K562 (cell line): ENCODE measurements around the gene DPH5. TPM values are rescaled to one million over a fixed set of nuclear protein-coding genes. Genes with fewer than 3 reads are reported as not detected.

Source experiments
- BRF1 ChIP-seq: IDR thresholded peaks from 3 replicates; pipeline ENCODE4 v1.6.1; 2011; ENCODE audit warnings: borderline replicate concordance, mild to moderate bottlenecking; ENCODE audit not compliant: insufficient read length; ENCODE audit errors: extremely low read depth
- C11orf30 ChIP-seq: fragments of 450-650 bp; IDR thresholded peaks from 2 replicates; pipeline ENCODE4 v1.6.1; 2016; ENCODE audit warnings: low read depth, mild to moderate bottlenecking
- ELK3 ChIP-seq: fragments of 450-650 bp; formaldehyde crosslinking; IDR thresholded peaks from 2 replicates; pipeline ENCODE4 v1.4.0; 2020; ENCODE audit warnings: mild to moderate bottlenecking
- HDAC6 ChIP-seq: IDR thresholded peaks from 2 replicates; pipeline ENCODE4 v1.6.1; 2012; ENCODE audit warnings: low read depth, mild to moderate bottlenecking, control low read depth, inconsistent platforms, low read length, moderate library complexity
- HNRNPH1 ChIP-seq: fragments of 200-400 bp; formaldehyde crosslinking; optimal IDR thresholded peaks from 2 replicates; pipeline ENCODE3; 2017; ENCODE audit warnings: low read depth, mild to moderate bottlenecking, low read length, moderate library complexity
- TAF7 ChIP-seq: fragments of 450-650 bp; IDR thresholded peaks from 2 replicates; pipeline ENCODE4 v1.6.1; 2016; ENCODE audit warnings: missing genetic modification characterization, missing compliant biosample characterization
- ZNF347 ChIP-seq: fragments of 450-650 bp; formaldehyde crosslinking; IDR thresholded peaks from 2 replicates; pipeline ENCODE4 v1.4.0; 2020; ENCODE audit warnings: low read depth, mild to moderate bottlenecking, moderate library complexity
- ZNF395 ChIP-seq: fragments of 200-800 bp; sonication (Bioruptor generic); IDR thresholded peaks from 2 replicates; pipeline ENCODE4 v1.6.1; 2017; ENCODE audit warnings: missing genetic modification characterization, missing compliant biosample characterization
- polyA plus RNA-seq, 8 experiments: library from polyadenylated mRNA; depleted of rRNA in 4 of 8; stranded (reverse) in 5 of 8; unstranded in 3 of 8; fragments of >200 nt; fragmentation: Nextera tagmentation in 2 of 8; fragmentation: Illumina TruSeq in 1 of 8; extraction: Ambion mirVana in 2 of 8; extraction: Trizol in 1 of 8; gene quantifications; 2 replicates each; pipeline versions ENCODE4 v1.2.1 to v1.2.3, GENCODE V29; 2011 to 2014; ENCODE audit warnings: inconsistent platforms in 1 of 8, missing spikeins in 1 of 8
- total RNA-seq, 7 experiments: library from RNA; depleted of rRNA in 6 of 7; stranded (reverse); fragments of >200 nt in 6 of 7; fragmentation: Illumina TruSeq in 2 of 7; extraction: Trizol in 2 of 7; gene quantifications; 2 replicates each; pipeline versions ENCODE4 v1.2.1 to v1.2.3, GENCODE V29; 2011 to 2021; ENCODE audit warnings: low replicate concordance in 1 of 7
- TF ChIP-seq, protein P1 (sequence below): fragments of 450-650 bp; IDR thresholded peaks from 2 replicates; pipeline ENCODE4 v1.6.1; 2016; ENCODE audit warnings: antibody characterized with exemption
- TF ChIP-seq, protein P2 (sequence below): sonication (generic); formaldehyde crosslinking; IDR thresholded peaks from 2 replicates; pipeline ENCODE4 v1.8.1; 2023; ENCODE audit warnings: mild to moderate bottlenecking, missing genetic modification reagents

Gene DPH5
- total and polyA plus RNA-seq, 9 of the 15 experiments (the other 6 are each of a cell fraction or from before 2014, with no cell fraction given), result 37.6 to 159 (median 89.7) TPM

GRCh38 chr1:100982793-100983192 is 42.8 kb downstream of the DPH5 start (continued):
- TF ChIP-seq, protein P1, sequence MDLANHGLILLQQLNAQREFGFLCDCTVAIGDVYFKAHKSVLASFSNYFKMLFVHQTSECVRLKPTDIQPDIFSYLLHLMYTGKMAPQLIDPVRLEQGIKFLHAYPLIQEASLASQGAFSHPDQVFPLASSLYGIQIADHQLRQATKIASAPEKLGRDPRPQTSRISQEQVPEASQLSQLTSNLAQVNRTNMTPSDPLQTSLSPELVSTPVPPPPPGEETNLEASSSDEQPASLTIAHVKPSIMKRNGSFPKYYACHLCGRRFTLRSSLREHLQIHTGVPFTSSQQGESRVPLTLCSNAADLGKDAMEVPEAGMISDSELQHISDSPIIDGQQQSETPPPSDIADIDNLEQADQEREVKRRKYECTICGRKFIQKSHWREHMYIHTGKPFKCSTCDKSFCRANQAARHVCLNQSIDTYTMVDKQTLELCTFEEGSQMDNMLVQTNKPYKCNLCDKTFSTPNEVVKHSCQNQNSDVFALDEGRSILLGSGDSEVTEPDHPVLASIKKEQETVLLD, result no peak
- no peak for TF ChIP-seq ZNF347 (CRISPR knock-in tag)
- no peak for TF ChIP-seq HDAC6
- no peak for TF ChIP-seq ZNF395 (CRISPR knock-in tag)
- TF ChIP-seq, protein P2, sequence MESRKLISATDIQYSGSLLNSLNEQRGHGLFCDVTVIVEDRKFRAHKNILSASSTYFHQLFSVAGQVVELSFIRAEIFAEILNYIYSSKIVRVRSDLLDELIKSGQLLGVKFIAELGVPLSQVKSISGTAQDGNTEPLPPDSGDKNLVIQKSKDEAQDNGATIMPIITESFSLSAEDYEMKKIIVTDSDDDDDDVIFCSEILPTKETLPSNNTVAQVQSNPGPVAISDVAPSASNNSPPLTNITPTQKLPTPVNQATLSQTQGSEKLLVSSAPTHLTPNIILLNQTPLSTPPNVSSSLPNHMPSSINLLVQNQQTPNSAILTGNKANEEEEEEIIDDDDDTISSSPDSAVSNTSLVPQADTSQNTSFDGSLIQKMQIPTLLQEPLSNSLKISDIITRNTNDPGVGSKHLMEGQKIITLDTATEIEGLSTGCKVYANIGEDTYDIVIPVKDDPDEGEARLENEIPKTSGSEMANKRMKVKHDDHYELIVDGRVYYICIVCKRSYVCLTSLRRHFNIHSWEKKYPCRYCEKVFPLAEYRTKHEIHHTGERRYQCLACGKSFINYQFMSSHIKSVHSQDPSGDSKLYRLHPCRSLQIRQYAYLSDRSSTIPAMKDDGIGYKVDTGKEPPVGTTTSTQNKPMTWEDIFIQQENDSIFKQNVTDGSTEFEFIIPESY (CRISPR knock-in tag), result no peak
- no peak for TF ChIP-seq C11orf30
- TF ChIP-seq ELK3, result no peak
- TF ChIP-seq HNRNPH1, result no peak
- no peak for TF ChIP-seq TAF7 (tag)
- TF ChIP-seq BRF1, result no peak
